GM12892 (cell line): ENCODE measurements around the gene HNRNPUL1.

ENCODE experiments used
- POLR2A ChIP-seq: IDR thresholded peaks from 2 replicates; pipeline ENCODE4 v1.6.1; 2011; ENCODE audit warnings: low read depth, low read length, control low read depth
- POLR2AphosphoS5 ChIP-seq: IDR thresholded peaks from 2 replicates; pipeline ENCODE4 v1.6.1; 2011; ENCODE audit warnings: low read depth, low read length, control low read depth
- TAF1 ChIP-seq: IDR thresholded peaks from 2 replicates; pipeline ENCODE4 v1.6.1; 2011; ENCODE audit warnings: low read depth, mild to moderate bottlenecking, control low read depth, low read length, borderline replicate concordance

GRCh38 chr19:41278478-41278877 lies 14.3 kb downstream of the HNRNPUL1 start:
- no peak for TF ChIP-seq TAF1
- TF ChIP-seq POLR2A: no peak
- no peak for TF ChIP-seq POLR2AphosphoS5
